HEK293 (cell line): ENCODE data around the gene TSPAN1.

Experiments used
- GFI1B ChIP-seq: fragments of 450-650 bp; formaldehyde crosslinking; IDR thresholded peaks from 2 replicates; pipeline ENCODE4 v1.5.1; 2016; ENCODE audit warnings: missing biosample characterization, missing genetic modification characterization
- HOXA7 ChIP-seq: sonication (generic); formaldehyde crosslinking; IDR thresholded peaks from 2 replicates; pipeline ENCODE4 v1.8.1; 2022; ENCODE audit warnings: missing genetic modification reagents, borderline replicate concordance
- KLF1 ChIP-seq: fragments of 450-650 bp; formaldehyde crosslinking; IDR thresholded peaks from 2 replicates; pipeline ENCODE4 v1.5.1; 2016; ENCODE audit warnings: missing biosample characterization, missing genetic modification characterization
- MYNN ChIP-seq: fragments of 450-650 bp; formaldehyde crosslinking; IDR thresholded peaks from 2 replicates; pipeline ENCODE4 v1.5.1; 2016; ENCODE audit warnings: missing biosample characterization, missing genetic modification characterization, borderline replicate concordance
- ZBTB1 ChIP-seq: fragments of 450-650 bp; formaldehyde crosslinking; IDR thresholded peaks from 2 replicates; pipeline ENCODE4 v1.5.1; 2016; ENCODE audit warnings: missing biosample characterization, missing genetic modification characterization
- ZFP41 ChIP-seq: fragments of 450-650 bp; formaldehyde crosslinking; IDR thresholded peaks from 2 replicates; pipeline ENCODE4 v1.5.1; 2016; ENCODE audit warnings: missing biosample characterization, missing genetic modification characterization, borderline replicate concordance
- ZNF121 ChIP-seq: fragments of 450-650 bp; formaldehyde crosslinking; IDR thresholded peaks from 2 replicates; pipeline ENCODE4 v1.5.1; 2016; ENCODE audit warnings: missing biosample characterization, missing genetic modification characterization
- ZNF274 ChIP-seq, 2 experiments: fragments of 200-500 bp in 1 of 2; fragments of 450-650 bp in 1 of 2; sonication (Bioruptor generic) in 1 of 2; formaldehyde crosslinking in 1 of 2; IDR thresholded peaks; 2 replicates each; pipeline versions ENCODE4 v1.5.1 to v1.6.1; 2014 to 2016; ENCODE audit warnings: borderline replicate concordance in 1 of 2, inconsistent platforms in 1 of 2, low read length in 1 of 2, missing biosample characterization in 1 of 2, missing genetic modification characterization in 1 of 2
- ZNF404 ChIP-seq: fragments of 450-650 bp; formaldehyde crosslinking; IDR thresholded peaks from 2 replicates; pipeline ENCODE4 v1.5.1; 2017; ENCODE audit warnings: missing biosample characterization, missing genetic modification characterization
- ZNF514 ChIP-seq: fragments of 450-650 bp; formaldehyde crosslinking; IDR thresholded peaks from 2 replicates; pipeline ENCODE4 v1.5.1; 2016; ENCODE audit warnings: missing biosample characterization, missing genetic modification characterization
- ZNF548 ChIP-seq: fragments of 450-650 bp; formaldehyde crosslinking; IDR thresholded peaks from 2 replicates; pipeline ENCODE4 v1.5.1; 2016; ENCODE audit warnings: missing biosample characterization, missing genetic modification characterization
- ZNF621 ChIP-seq: fragments of 450-650 bp; formaldehyde crosslinking; IDR thresholded peaks from 2 replicates; pipeline ENCODE4 v1.5.1; 2017; ENCODE audit warnings: missing biosample characterization, missing genetic modification characterization
- ZNF768 ChIP-seq: fragments of 450-650 bp; formaldehyde crosslinking; IDR thresholded peaks from 2 replicates; pipeline ENCODE4 v1.5.1; 2018; ENCODE audit warnings: missing biosample characterization, mild to moderate bottlenecking, missing genetic modification characterization
- ZNF837 ChIP-seq: fragments of 450-650 bp; formaldehyde crosslinking; IDR thresholded peaks from 2 replicates; pipeline ENCODE4 v1.5.1; 2016; ENCODE audit warnings: missing biosample characterization, missing genetic modification characterization
- TF ChIP-seq, protein P1 (sequence below): fragments of 450-650 bp; formaldehyde crosslinking; IDR thresholded peaks from 2 replicates; pipeline ENCODE4 v1.5.1; 2016; ENCODE audit warnings: missing biosample characterization, missing genetic modification characterization
- TF ChIP-seq, protein P2 (sequence below): fragments of 450-650 bp; formaldehyde crosslinking; IDR thresholded peaks from 2 replicates; pipeline ENCODE4 v1.5.1; 2016; ENCODE audit warnings: missing biosample characterization, missing genetic modification characterization
- TF ChIP-seq, protein P3 (sequence below): fragments of 450-650 bp; formaldehyde crosslinking; IDR thresholded peaks from 2 replicates; pipeline ENCODE4 v1.5.1; 2016; ENCODE audit warnings: missing biosample characterization, missing genetic modification characterization
- TF ChIP-seq, protein P4 (sequence below): fragments of 450-650 bp; IDR thresholded peaks from 2 replicates; pipeline ENCODE4 v1.5.1; 2018; ENCODE audit warnings: missing biosample characterization, mild to moderate bottlenecking, missing genetic modification characterization
- TF ChIP-seq, protein P5 (sequence below): fragments of 450-650 bp; formaldehyde crosslinking; IDR thresholded peaks from 2 replicates; pipeline ENCODE4 v1.5.1; 2016; ENCODE audit warnings: missing biosample characterization, missing genetic modification characterization
- TF ChIP-seq, protein P6 (sequence below): fragments of 450-650 bp; formaldehyde crosslinking; IDR thresholded peaks from 2 replicates; pipeline ENCODE4 v1.5.1; 2016; ENCODE audit warnings: missing biosample characterization, missing genetic modification characterization, borderline replicate concordance
- TF ChIP-seq, protein P7 (sequence below): fragments of 450-650 bp; formaldehyde crosslinking; IDR thresholded peaks from 2 replicates; pipeline ENCODE4 v1.5.1; 2016; ENCODE audit warnings: missing biosample characterization, missing genetic modification characterization
- TF ChIP-seq, protein P8 (sequence below): fragments of 450-650 bp; formaldehyde crosslinking; IDR thresholded peaks from 2 replicates; pipeline ENCODE4 v1.5.1; 2017; ENCODE audit warnings: missing biosample characterization, missing genetic modification characterization

The TSPAN1 gene

DNA sequence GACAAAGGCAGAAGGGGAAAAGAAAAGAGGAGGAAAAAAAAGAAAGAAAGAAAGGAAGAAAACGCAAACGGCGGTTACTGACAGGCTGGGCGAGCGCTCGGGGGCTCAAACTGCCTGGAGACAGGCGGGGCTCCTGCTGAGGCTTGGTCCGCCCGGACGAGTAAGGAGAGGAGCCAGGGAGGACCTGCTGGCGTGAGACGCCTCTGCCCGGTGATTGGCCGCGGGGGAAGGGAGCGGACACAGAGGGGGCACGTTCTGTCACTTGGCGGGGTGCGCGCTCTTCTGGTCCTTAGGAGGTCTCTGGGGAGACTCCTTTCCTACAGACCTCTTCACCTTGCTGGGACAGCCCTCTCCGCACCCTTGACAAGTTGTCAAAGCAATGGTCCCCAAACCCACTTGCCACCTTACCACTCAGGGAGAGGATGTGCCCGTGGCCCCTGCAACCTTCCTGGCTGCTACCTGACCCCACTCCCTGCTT is 41.7 kb upstream of the TSPAN1 start (continued):
- TF ChIP-seq, protein P1, sequence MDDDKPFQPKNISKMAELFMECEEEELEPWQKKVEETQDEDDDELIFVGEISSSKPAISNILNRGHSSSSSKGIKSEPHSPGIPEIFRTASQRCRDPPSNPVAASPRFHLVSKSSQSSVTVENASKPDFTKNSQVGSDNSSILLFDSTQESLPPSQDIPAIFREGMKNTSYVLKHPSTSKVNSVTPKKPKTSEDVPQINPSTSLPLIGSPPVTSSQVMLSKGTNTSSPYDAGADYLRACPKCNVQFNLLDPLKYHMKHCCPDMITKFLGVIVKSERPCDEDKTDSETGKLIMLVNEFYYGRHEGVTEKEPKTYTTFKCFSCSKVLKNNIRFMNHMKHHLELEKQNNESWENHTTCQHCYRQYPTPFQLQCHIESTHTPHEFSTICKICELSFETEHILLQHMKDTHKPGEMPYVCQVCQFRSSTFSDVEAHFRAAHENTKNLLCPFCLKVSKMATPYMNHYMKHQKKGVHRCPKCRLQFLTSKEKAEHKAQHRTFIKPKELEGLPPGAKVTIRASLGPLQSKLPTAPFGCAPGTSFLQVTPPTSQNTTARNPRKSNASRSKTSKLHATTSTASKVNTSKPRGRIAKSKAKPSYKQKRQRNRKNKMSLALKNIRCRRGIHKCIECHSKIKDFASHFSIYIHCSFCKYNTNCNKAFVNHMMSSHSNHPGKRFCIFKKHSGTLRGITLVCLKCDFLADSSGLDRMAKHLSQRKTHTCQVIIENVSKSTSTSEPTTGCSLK (tag by site-specific recombination) = no peak
- TF ChIP-seq ZNF768 (tag by site-specific recombination) (no peak), MYNN (tag by site-specific recombination) (no peak), ZNF837 (tag by site-specific recombination) (no peak), ZNF514 (tag by site-specific recombination) (no peak), ZBTB1 (tag by site-specific recombination) (no peak), ZNF274 (IDR thresholded peaks at IDR 0.05; ENCODE audit: low read length) (no peak), ZNF274 (tag by site-specific recombination; IDR thresholded peaks at IDR 0.05; ENCODE audit: borderline replicate concordance) (no peak), ZFP41 (tag by site-specific recombination) (no peak), HOXA7 (CRISPR knock-in tag) (no peak), ZNF121 (tag by site-specific recombination) (no peak), GFI1B (tag by site-specific recombination) (no peak), ZNF404 (tag by site-specific recombination) (no peak), ZNF621 (no peak), KLF1 (no peak), ZNF548 (tag by site-specific recombination) (no peak)
- TF ChIP-seq, protein P2, sequence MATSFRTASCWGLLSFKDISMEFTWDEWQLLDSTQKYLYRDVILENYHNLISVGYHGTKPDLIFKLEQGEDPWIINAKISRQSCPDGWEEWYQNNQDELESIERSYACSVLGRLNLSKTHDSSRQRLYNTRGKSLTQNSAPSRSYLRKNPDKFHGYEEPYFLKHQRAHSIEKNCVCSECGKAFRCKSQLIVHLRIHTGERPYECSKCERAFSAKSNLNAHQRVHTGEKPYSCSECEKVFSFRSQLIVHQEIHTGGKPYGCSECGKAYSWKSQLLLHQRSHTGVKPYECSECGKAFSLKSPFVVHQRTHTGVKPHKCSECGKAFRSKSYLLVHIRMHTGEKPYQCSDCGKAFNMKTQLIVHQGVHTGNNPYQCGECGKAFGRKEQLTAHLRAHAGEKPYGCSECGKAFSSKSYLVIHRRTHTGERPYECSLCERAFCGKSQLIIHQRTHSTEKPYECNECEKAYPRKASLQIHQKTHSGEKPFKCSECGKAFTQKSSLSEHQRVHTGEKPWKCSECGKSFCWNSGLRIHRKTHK (tag by site-specific recombination) = no peak
- TF ChIP-seq, protein P3, sequence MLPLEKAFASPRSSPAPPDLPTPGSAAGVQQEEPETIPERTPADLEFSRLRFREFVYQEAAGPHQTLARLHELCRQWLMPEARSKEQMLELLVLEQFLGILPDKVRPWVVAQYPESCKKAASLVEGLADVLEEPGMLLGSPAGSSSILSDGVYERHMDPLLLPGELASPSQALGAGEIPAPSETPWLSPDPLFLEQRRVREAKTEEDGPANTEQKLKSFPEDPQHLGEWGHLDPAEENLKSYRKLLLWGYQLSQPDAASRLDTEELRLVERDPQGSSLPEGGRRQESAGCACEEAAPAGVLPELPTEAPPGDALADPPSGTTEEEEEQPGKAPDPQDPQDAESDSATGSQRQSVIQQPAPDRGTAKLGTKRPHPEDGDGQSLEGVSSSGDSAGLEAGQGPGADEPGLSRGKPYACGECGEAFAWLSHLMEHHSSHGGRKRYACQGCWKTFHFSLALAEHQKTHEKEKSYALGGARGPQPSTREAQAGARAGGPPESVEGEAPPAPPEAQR (tag by site-specific recombination) = no peak
- TF ChIP-seq, protein P4, sequence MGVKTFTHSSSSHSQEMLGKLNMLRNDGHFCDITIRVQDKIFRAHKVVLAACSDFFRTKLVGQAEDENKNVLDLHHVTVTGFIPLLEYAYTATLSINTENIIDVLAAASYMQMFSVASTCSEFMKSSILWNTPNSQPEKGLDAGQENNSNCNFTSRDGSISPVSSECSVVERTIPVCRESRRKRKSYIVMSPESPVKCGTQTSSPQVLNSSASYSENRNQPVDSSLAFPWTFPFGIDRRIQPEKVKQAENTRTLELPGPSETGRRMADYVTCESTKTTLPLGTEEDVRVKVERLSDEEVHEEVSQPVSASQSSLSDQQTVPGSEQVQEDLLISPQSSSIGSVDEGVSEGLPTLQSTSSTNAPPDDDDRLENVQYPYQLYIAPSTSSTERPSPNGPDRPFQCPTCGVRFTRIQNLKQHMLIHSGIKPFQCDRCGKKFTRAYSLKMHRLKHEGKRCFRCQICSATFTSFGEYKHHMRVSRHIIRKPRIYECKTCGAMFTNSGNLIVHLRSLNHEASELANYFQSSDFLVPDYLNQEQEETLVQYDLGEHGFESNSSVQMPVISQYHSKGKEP (tag by site-specific recombination) = no peak
- TF ChIP-seq, protein P5, sequence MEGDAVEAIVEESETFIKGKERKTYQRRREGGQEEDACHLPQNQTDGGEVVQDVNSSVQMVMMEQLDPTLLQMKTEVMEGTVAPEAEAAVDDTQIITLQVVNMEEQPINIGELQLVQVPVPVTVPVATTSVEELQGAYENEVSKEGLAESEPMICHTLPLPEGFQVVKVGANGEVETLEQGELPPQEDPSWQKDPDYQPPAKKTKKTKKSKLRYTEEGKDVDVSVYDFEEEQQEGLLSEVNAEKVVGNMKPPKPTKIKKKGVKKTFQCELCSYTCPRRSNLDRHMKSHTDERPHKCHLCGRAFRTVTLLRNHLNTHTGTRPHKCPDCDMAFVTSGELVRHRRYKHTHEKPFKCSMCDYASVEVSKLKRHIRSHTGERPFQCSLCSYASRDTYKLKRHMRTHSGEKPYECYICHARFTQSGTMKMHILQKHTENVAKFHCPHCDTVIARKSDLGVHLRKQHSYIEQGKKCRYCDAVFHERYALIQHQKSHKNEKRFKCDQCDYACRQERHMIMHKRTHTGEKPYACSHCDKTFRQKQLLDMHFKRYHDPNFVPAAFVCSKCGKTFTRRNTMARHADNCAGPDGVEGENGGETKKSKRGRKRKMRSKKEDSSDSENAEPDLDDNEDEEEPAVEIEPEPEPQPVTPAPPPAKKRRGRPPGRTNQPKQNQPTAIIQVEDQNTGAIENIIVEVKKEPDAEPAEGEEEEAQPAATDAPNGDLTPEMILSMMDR (tag by site-specific recombination) = no peak; the same call in 1 of the 2 replicates
- TF ChIP-seq, protein P6, sequence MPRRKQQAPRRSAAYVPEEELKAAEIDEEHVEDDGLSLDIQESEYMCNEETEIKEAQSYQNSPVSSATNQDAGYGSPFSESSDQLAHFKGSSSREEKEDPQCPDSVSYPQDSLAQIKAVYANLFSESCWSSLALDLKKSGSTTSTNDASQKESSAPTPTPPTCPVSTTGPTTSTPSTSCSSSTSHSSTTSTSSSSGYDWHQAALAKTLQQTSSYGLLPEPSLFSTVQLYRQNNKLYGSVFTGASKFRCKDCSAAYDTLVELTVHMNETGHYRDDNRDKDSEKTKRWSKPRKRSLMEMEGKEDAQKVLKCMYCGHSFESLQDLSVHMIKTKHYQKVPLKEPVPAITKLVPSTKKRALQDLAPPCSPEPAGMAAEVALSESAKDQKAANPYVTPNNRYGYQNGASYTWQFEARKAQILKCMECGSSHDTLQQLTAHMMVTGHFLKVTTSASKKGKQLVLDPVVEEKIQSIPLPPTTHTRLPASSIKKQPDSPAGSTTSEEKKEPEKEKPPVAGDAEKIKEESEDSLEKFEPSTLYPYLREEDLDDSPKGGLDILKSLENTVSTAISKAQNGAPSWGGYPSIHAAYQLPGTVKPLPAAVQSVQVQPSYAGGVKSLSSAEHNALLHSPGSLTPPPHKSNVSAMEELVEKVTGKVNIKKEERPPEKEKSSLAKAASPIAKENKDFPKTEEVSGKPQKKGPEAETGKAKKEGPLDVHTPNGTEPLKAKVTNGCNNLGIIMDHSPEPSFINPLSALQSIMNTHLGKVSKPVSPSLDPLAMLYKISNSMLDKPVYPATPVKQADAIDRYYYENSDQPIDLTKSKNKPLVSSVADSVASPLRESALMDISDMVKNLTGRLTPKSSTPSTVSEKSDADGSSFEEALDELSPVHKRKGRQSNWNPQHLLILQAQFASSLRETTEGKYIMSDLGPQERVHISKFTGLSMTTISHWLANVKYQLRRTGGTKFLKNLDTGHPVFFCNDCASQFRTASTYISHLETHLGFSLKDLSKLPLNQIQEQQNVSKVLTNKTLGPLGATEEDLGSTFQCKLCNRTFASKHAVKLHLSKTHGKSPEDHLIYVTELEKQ (tag by site-specific recombination) = no peak
- TF ChIP-seq, protein P7, sequence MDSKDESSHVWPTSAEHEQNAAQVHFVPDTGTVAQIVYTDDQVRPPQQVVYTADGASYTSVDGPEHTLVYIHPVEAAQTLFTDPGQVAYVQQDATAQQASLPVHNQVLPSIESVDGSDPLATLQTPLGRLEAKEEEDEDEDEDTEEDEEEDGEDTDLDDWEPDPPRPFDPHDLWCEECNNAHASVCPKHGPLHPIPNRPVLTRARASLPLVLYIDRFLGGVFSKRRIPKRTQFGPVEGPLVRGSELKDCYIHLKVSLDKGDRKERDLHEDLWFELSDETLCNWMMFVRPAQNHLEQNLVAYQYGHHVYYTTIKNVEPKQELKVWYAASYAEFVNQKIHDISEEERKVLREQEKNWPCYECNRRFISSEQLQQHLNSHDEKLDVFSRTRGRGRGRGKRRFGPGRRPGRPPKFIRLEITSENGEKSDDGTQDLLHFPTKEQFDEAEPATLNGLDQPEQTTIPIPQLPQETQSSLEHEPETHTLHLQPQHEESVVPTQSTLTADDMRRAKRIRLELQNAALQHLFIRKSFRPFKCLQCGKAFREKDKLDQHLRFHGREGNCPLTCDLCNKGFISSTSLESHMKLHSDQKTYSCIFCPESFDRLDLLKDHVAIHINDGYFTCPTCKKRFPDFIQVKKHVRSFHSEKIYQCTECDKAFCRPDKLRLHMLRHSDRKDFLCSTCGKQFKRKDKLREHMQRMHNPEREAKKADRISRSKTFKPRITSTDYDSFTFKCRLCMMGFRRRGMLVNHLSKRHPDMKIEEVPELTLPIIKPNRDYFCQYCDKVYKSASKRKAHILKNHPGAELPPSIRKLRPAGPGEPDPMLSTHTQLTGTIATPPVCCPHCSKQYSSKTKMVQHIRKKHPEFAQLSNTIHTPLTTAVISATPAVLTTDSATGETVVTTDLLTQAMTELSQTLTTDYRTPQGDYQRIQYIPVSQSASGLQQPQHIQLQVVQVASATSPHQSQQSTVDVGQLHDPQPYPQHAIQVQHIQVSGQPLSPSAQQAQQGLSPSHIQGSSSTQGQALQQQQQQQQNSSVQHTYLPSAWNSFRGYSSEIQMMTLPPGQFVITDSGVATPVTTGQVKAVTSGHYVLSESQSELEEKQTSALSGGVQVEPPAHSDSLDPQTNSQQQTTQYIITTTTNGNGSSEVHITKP = peak; percentile 89
- TF ChIP-seq, protein P8, sequence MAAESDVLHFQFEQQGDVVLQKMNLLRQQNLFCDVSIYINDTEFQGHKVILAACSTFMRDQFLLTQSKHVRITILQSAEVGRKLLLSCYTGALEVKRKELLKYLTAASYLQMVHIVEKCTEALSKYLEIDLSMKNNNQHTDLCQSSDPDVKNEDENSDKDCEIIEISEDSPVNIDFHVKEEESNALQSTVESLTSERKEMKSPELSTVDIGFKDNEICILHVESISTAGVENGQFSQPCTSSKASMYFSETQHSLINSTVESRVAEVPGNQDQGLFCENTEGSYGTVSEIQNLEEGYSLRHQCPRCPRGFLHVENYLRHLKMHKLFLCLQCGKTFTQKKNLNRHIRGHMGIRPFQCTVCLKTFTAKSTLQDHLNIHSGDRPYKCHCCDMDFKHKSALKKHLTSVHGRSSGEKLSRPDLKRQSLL (tag by site-specific recombination) = no peak
